Measurements from ENCODE around the gene HSPG2. TPM values are rescaled to one million over a fixed set of nuclear protein-coding genes. Genes with fewer than 3 reads are reported as not detected.
A peak's percentile ranks its signal among the peaks of the same experiment; 100 is the strongest.

Gene HSPG2
- total and polyA plus RNA-seq, 9 of the 15 experiments (the other 6 are each of a cell fraction or from before 2014, with no cell fraction given): 0.14 to 160 (median 15.7) TPM

DNA sequence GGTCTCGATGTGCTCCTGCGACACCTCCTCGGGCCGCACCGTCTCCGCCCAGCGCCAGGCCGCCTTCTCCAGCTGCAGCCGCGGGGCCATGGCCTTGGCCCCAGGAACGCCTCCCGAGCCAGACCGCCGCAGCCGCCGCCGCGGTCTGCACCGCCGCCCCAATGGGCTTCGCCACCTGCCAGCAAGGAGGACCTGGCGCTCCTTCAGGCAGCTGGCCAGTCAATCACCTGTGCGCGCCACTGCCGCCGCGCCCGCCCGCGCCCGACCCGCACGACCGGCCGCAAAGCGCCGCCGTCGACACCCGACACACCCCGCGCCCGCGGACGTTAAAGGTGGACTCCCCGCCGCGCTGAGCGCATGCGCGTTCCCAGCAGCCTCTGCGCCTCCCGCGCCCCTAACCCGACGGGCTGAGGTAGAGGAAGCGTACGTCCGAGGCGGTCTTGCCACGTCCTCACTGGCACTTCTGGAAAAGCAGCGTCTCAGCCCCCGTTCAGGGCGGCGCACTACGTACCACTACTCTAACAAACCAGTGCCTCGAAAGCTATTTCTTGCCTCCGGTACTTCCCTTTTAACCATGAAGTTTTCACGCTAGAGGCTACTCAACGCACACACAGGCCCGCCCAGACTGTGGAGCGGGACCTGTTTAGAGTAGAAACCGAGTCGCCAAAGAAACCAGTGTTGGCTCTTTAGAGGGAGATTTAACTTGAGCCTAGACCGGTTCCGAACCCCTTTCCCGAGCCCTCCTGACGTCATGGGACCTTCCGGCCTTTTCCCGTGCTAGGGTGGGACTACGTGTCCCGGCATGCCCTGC lies 154.0 kb downstream of the HSPG2 start, which contains the start of gene USP48 (continued):
- peak; percentile 91 for TF ChIP-seq JUND (IDR thresholded peaks at IDR 0.05; ENCODE audit: borderline replicate concordance, low read depth, low read length)
- TF ChIP-seq JUND (tag; IDR thresholded peaks at IDR 0.05; ENCODE audit: borderline replicate concordance, low read depth, low read length): peak; percentile 87; the same call in 2 of the 3 replicates
- TF ChIP-seq FUS (optimal IDR thresholded peaks at IDR 0.05; ENCODE audit: low read depth, low read length): peak; percentile 85
- peak; percentile 49; the same call in 1 of the 2 replicates for TF ChIP-seq KLF13 (tag; IDR thresholded peaks at IDR 0.05; ENCODE audit: borderline replicate concordance, low read depth)
- peak; percentile 39; the same call in 1 of the 2 replicates for TF ChIP-seq ZNF830 (CRISPR knock-in tag; IDR thresholded peaks at IDR 0.05)
- TF ChIP-seq, protein P1, sequence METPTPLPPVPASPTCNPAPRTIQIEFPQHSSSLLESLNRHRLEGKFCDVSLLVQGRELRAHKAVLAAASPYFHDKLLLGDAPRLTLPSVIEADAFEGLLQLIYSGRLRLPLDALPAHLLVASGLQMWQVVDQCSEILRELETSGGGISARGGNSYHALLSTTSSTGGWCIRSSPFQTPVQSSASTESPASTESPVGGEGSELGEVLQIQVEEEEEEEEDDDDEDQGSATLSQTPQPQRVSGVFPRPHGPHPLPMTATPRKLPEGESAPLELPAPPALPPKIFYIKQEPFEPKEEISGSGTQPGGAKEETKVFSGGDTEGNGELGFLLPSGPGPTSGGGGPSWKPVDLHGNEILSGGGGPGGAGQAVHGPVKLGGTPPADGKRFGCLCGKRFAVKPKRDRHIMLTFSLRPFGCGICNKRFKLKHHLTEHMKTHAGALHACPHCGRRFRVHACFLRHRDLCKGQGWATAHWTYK (CRISPR knock-in tag; IDR thresholded peaks at IDR 0.05): peak; percentile 24
- peak; percentile 5 to 68; a peak in 1 of 4 replicates for TF ChIP-seq SRF (CRISPR knock-in tag; IDR thresholded peaks at IDR 0.05)
- TF ChIP-seq CBX3 (IDR thresholded peaks at IDR 0.05; ENCODE audit: borderline replicate concordance in 1 of 2, low read length in 2 of 2): peak in 1 of 2 experiments; percentile 30; a peak in 2 of 3 replicates
- TF ChIP-seq CAMTA2 (CRISPR knock-in tag; conservative IDR thresholded peaks at IDR 0.05): 0 out of 2 replicates have a peak, but pooled peaks have one; percentile 55
- TF ChIP-seq HDGF (IDR thresholded peaks at IDR 0.05): no peak
- peak; percentile 98 for TF ChIP-seq CREM (IDR thresholded peaks at IDR 0.05; ENCODE audit: low read depth)
- TF ChIP-seq ZNF75A (CRISPR knock-in tag; IDR thresholded peaks at IDR 0.05): peak; percentile 9; the same call in 1 of the 2 replicates
- TF ChIP-seq HDAC8 (tag; IDR thresholded peaks at IDR 0.05): peak; percentile 88
- peak; percentile 99 for TF ChIP-seq POLR2B (IDR thresholded peaks at IDR 0.05; ENCODE audit: low read depth, partially characterized antibody)
- TF ChIP-seq NUFIP1 (IDR thresholded peaks at IDR 0.05; ENCODE audit: partially characterized antibody): peak; percentile 76
- no peak for TF ChIP-seq ZNF253 (CRISPR knock-in tag; conservative IDR thresholded peaks at IDR 0.05)
- TF ChIP-seq, protein P2, sequence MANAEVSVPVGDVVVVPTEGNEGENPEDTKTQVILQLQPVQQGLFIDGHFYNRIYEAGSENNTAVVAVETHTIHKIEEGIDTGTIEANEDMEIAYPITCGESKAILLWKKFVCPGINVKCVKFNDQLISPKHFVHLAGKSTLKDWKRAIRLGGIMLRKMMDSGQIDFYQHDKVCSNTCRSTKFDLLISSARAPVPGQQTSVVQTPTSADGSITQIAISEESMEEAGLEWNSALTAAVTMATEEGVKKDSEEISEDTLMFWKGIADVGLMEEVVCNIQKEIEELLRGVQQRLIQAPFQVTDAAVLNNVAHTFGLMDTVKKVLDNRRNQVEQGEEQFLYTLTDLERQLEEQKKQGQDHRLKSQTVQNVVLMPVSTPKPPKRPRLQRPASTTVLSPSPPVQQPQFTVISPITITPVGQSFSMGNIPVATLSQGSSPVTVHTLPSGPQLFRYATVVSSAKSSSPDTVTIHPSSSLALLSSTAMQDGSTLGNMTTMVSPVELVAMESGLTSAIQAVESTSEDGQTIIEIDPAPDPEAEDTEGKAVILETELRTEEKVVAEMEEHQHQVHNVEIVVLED (CRISPR knock-in tag; IDR thresholded peaks at IDR 0.05): peak; percentile 81
- TF ChIP-seq TEAD4 (IDR thresholded peaks at IDR 0.05; ENCODE audit: low read length): no peak; the same call in 1 of the 2 replicates
- peak; percentile 80; the same call in 1 of the 2 replicates for TF ChIP-seq TEAD4 (CRISPR knock-in tag; IDR thresholded peaks at IDR 0.05; ENCODE audit: borderline replicate concordance)
- peak; percentile 90 for TF ChIP-seq HNRNPLL (IDR thresholded peaks at IDR 0.05; ENCODE audit: low read depth, low read length, poor library complexity, severe bottlenecking)
- TF ChIP-seq DACH1 (IDR thresholded peaks at IDR 0.05; ENCODE audit: partially characterized antibody): peak; percentile 61
- TF ChIP-seq, protein P3, sequence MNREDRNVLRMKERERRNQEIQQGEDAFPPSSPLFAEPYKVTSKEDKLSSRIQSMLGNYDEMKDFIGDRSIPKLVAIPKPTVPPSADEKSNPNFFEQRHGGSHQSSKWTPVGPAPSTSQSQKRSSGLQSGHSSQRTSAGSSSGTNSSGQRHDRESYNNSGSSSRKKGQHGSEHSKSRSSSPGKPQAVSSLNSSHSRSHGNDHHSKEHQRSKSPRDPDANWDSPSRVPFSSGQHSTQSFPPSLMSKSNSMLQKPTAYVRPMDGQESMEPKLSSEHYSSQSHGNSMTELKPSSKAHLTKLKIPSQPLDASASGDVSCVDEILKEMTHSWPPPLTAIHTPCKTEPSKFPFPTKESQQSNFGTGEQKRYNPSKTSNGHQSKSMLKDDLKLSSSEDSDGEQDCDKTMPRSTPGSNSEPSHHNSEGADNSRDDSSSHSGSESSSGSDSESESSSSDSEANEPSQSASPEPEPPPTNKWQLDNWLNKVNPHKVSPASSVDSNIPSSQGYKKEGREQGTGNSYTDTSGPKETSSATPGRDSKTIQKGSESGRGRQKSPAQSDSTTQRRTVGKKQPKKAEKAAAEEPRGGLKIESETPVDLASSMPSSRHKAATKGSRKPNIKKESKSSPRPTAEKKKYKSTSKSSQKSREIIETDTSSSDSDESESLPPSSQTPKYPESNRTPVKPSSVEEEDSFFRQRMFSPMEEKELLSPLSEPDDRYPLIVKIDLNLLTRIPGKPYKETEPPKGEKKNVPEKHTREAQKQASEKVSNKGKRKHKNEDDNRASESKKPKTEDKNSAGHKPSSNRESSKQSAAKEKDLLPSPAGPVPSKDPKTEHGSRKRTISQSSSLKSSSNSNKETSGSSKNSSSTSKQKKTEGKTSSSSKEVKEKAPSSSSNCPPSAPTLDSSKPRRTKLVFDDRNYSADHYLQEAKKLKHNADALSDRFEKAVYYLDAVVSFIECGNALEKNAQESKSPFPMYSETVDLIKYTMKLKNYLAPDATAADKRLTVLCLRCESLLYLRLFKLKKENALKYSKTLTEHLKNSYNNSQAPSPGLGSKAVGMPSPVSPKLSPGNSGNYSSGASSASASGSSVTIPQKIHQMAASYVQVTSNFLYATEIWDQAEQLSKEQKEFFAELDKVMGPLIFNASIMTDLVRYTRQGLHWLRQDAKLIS (CRISPR knock-in tag; IDR thresholded peaks at IDR 0.05): peak; percentile 92
